GM19351 (cell line): Measurements from ENCODE around the gene RMND5B.
"Not testable (repeated sequence)": the region's sequence is repeated elsewhere in the genome, so short reads cannot be mapped to it uniquely, and the experiment has no call there.

ENCODE experiments used
- ATAC-seq: cut with Tn5 transposase; IDR thresholded peaks from one replicate; pipeline ENCODE4 v1.9.1; 2021; ENCODE audit warnings: mild to moderate bottlenecking, moderate library complexity; ENCODE audit not compliant: unreplicated experiment

Gene RMND5B

DNA sequence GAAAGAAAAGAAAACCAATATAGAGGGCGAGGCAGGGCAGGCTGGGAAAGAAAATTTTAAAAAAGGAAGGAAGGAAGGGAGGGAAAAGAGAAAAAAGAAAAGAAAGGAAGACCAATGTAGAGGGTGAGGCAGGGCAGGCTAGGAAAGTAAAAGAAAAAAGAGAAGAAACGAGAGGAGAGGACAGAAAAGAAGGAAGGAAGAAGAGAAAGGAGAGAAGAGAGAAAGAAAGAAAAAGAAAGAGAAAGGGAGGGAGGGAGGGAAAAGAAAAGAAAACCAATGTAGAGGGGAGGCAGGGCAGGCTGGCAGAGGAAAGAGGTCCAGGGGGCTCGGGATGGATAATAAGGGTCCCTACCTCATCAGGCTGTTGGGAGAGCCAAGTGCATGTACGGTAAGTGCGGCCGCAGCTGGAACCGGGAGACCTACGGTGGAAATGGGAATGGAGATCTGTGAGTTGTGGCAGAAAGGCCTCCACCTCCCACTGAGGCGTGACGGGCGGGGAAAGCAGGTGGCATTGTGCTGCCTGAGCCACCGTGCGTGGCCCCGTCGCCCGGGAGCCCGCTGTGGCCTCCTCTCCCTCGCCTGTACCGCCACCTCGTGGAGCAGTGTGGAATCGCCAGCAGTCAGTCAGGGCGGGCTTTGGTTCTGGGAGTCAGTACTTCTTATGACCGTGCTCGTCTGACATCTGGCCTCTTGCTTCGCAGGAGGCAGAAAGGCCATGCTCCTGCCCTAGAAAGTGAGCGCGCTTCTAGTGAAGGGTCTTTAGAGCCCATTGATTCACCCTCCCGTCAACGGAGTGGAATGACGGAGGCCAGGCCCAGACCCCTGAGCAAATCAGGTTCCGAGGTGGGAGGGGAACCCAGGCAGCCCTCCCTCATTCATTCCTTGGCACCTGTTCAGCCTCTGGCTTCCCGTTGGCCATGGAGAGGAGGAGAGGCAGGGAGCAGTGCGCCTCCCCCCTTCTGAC lies 33.2 kb downstream of the RMND5B start:
- ATAC-seq, result peak; percentile 97

DNA sequence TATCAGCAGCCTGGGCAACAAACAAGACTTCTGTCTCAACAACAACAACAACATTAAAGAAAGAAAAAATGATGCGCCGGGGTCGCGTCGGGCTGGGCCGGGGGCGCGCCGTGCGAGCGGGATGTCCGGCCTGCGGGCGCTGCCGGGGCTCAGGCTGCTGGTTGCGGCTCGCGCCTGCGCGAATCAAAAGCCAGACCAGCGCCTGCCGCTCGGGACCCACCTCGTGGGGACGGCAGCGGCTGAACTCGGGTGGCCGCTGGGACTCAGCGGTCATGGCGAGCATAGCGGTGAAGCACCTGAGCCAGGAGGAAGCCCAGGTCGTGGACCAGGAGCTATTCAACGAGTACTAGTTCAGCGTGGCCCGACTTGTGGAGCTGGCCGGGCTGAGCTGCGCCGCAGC lies 34.8 kb downstream of the RMND5B start:
- no peak for ATAC-seq

DNA sequence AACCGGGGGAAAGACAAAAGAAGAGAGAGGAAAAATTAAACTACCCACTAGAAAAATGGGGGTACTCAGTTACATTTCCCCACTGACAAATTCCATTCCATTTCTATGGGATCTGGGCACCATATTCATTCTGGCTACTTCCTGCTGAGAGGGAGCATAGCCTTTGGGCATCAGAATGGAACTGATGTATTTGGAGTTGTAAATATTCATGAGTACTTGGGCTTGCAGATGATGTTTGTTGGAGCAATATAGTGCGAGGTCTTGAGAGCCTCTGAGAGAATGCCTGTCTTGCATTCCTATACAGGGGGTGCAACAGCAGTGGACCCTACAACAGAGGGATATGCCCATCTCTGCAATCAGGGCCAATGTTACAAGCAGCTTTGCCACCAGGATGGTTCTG lies 39.6 kb downstream of the RMND5B start:
- ATAC-seq, result no peak

DNA sequence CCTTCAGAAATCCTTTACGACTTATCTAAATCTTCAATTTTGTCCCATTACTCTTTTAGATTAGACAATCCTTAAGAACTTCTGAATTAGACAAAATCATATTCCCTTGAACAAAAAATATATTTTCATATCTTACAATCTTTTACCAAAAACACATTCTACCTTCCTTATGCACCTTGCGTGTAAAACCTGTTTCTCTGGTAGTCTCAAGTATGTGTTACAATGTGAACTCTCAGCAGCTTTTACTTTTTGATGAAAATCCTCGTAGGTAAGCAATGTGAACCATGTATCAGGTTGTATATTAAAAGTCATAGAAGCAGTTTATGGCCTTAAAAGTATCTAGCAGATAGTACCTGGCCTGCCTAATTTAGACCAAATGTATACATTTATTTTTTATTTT lies 43.6 kb downstream of the RMND5B start:
- ATAC-seq, result no peak

DNA sequence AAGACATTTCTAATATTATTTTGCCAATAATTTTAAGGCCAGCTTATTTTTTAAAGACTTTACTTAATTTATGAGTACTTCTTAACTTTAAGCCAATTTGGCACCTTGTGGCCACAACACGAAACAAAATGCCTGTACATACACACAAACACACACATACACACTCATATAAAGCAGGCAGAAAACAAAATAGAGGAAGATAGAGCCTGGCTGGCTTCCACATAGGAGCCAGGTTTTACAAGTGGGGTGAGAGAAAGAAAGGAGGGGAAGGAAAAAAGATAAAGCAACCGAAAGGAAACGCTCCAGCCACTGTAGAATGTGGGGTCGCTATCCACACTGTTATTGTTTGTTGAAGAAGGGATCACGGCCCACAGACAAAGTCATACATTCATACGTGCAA lies 46.0 kb downstream of the RMND5B start:
- ATAC-seq, result no peak

DNA sequence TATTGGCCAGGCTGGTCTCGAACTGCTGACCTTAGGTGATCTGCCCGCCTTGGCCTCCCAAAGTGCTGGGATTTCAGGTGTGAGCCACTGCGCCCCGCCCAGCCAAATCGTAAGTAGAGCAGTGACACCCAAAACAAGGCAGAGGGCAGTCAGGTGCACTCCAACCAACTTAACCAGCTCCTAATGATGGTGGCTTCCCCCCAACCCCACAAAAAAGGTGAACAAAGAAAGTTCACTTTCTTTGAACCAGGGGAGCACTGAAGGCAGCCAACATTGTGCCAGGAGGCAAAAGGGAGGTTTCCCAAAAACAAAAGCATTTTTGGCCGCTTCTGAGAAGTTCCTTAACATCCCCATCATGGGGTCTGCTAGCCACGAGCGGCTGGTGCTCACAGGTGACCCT lies 46.8 kb downstream of the RMND5B start:
- no peak for ATAC-seq

DNA sequence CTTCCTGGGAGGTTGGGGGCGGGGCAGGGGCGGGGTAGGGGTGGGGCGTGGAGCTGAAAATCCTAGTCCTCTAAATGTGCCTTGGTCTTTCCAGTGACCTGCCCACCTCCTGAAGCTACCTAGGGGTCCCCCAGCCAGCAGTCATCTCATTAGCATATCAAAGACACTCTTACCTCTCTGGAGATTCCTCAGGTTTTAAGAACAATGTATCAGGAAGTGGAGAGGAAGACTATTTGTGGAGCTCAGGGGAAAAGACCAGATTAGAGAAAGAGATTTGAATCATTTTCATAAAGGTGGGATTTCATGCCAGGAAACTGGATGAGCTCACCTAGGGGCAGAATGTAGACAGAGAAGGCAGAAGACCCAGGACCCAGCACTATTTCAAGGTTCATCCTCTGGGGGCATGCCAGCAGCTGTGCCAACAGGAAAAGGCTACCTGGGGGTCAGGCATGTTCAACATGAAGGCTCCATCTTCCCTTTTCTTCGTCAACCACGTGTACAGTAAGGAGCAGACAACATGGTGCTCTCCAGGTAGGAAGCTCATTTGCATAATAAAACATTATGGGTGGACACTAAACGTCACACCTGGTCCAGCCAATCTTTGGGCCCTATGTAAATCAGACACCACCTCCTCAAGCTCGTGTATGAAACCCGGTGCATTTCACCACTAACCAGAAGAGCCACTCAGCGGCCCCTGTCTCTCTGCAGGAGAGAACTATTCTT lies 49.5 kb downstream of the RMND5B start:
- ATAC-seq, result no peak

DNA sequence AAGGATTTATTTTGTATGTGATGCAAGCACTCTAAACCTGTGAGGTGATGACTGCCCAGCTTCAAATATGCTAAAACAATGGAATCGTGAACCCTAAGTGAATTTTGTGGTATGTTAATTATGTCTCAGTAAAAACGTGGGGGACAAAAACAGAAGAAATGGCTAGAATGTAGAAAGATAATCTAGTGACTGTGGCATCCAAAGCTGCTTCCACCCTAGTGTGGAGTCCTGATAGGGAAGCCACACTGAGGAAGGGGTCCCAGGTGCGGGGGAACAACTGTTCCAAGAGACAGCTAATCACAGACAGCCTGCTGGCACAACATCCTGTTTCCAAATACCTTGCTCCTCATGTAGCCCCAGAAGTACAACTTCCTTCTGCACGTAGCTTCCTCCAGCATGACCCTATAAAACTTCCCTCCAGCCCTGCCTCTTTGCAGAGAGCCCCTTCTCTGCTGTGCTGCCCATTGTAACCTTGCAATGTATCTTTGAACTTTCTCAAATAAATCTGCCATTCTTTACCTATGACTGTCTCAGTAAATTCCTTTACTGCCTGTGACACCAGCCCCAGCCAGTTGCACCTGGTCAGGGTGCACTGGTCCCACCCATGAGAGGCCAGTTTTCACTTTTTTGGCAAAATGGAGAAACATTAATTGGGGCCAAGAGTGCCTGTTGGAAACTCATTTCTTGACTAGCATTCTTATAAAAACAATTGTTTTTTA lies 51.5 kb downstream of the RMND5B start:
- no peak for ATAC-seq

DNA sequence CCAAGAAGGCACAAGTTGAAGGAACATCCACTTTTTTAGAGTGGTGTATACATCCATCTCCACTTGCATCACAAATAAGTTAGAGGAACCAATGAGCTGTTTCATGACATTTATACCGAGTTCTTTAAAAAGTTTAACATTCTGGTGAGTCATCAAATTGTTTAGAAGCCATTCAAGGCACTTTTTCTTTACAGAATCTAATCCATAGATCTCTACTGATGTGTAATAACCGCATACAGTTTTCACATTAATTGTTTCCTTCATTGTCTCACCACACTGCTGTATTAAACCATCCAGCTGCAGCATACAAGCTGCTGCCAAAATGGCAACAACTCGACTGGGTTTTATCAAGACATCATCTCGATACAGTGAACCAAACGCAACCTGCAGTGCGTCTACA lies 55.6 kb downstream of the RMND5B start:
- ATAC-seq, result no peak

DNA sequence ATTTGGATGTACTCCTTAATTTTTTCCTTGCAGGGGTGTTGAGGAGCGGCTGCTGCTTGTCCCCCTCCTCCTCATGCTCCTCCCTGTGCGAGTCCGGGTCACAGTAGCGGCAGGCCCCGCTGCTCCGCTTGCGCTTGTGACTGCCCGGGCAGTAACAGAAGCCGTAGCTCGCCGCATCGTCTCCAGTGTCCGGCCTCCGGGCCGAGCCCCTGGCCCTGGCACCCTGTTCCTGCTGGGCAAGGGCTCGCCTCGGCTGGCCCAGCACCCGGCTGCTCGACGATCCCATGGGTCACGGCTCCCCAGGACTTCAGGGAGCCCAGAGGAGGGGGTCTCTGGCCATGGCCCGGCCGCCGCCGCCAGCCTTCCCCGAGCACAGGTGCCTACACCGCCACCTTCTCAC lies 56.2 kb downstream of the RMND5B start, which contains the start of gene GMCL2:
GMCL2 (minus strand) TSS at position 358 of the 400 bp plus-strand sequence; CDS start at position 286, 72 bp downstream.
- ATAC-seq, result no peak

DNA sequence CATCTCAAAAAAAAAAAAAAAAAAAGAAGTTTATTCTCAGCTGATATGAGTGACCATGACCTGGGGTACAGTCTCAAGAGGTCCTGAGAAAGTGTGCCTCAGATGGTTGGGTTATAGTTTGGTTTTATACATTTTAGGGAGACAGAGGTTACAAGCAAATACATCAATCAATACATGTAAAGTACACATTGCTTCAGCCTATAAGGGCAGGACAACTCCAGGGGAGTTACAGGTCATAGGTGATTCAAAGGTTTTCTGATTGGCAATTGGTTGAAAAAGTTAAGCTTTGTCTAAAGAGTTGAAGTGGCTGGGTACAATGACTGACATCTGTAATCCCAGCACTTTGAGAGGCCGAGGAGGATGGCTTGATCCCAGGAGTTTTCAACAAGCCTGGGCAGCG lies 58.6 kb downstream of the RMND5B start:
- no peak for ATAC-seq

DNA sequence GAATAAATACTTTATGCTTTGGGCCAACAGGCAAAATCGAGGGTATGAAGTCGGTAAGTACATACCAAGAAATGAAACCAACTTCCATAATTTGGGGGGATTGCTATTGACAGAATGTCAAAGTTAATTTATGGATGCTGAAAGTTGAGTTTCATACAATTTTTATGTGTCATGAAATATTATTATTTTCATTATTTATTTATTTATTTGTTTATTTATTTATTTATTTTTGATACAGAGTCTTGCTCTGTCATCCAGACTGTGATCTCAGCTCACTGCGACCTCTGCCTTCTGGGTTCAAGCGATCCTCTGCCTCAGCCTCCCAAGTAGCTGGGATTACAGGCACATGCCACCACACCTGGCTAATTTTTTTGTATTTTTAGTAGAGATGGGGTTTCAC lies 60.8 kb downstream of the RMND5B start:
- ATAC-seq, result no peak

DNA sequence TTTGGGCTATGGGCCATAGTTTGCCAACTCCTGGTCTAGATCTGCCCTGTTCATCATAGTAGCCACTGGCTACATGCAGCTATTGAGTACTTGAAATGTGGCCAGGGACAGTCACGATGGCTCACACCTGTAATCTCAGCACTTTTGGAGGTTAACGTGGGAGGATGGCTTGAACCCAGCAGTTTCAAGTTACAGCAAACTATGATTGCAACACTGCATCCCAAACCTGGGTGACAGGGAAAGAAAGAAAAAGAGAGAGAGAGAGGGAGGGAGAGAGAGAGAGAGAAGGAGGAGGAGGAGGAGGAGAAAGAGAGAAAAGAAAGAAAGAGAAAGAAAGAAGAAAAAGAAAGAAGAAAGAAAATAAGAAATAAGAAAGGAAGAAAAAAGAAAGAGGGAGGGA lies 61.4 kb downstream of the RMND5B start:
- no peak for ATAC-seq

DNA sequence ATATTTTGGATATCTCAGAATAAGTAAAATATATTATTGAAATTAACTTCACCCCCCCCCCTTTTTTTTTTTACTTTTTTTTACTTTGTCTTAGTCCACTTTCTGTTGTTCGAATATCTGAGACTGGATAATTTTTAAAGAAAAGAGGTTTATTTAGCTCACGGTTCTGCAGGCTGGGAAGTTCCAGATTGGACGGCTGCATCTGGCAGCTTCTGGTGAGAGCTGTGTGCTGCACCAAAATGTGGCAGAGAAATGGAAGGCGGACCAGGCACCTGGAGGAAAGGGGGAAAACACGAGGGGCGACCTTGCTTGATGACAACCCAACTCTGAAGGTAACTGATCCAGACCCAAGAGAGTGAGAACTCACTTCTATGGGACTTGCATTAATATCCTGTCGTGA lies 62.0 kb downstream of the RMND5B start:
- no peak for ATAC-seq

DNA sequence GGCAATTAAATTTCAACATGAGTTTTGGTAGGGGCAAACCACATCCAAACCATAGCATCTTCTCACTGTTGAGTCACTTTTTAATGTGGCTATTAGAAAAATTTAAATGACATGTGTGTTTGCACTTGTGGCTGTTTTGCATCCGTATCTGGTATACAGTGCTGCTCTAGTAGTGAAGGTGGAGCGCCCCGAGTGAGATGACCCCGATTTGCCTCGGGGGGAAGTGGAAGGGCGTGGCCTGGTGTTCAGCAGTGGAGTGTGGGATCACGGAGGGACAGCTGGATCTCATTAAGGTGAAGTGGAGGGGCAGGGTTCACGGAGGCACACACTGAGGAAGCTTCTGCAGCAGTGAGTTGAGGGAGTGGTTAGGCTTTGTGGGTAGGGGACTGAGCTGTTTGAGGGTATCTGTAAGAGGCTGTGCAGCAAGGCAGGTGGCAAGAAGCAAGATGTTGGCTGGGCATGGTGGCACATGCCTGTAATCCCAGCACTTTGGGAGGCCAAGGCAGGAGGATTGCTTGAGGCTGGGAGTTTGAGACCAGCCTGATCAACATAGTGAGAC lies 62.5 kb downstream of the RMND5B start:
- ATAC-seq, result no peak

DNA sequence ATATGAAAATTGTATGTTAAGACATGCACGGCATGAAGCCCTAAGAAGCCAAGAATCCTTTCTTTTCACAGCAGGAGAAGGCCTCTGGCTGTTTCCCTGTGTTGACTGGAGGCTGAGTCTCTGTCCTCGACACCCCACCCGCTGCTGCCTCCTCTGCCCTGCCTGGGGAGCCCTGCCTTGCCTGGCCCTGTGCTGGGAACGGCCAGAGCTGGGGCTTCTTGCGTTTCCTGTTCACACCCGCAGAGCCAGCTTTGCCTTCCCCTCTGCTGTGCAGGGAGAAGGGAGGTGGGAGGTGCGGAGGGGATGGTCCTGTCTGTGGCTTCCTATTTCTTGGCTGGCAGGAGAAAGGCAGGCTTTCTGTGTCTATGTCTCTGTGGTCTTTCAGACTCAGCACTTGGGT lies 63.2 kb downstream of the RMND5B start:
- ATAC-seq, result no peak

DNA sequence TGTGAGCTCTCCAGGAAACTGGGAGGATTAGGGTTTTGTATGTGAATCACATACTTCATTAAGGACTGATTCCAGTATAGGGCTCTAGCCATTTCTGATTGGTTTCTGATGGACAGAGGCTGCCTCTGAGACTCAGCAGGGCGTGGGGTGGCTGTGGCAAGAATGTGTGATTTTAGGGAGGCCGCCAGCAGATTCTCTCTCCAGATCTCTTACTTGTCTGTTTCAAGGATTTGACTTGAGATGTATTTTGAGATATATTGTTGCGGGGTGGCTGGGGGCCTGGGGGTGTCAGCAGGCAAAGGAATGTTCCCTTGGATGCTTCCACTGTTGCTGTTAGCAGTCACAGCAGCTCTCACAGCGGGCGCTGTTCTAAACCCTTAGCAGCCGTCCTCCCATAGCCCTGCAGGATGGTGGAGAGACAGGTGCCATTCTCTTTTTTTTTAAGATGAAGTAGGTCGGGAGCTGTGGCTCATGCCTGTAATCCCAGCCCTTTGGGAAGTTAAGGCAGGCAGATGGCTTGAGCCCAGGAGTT lies 65.5 kb downstream of the RMND5B start:
- no peak for ATAC-seq

DNA sequence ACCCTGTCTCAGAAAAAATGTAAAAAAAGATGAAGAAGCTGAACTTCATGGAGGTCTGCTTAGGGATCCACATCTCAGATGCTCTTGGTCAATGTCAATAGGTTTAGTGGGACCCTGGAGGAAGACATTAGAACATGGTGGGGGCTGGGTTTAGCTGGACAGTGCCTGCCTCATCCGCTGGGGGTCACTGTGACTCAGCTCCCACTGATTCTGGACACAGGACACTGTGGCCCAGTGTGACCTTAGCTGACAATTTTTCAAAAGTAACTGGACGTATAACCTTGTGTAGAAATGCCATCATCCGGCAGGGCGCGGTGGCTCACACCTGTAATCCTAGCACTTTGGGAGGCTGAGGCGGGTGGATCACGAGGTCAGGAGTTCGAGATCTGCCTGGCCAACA lies 66.2 kb downstream of the RMND5B start:
- ATAC-seq, result no peak

DNA sequence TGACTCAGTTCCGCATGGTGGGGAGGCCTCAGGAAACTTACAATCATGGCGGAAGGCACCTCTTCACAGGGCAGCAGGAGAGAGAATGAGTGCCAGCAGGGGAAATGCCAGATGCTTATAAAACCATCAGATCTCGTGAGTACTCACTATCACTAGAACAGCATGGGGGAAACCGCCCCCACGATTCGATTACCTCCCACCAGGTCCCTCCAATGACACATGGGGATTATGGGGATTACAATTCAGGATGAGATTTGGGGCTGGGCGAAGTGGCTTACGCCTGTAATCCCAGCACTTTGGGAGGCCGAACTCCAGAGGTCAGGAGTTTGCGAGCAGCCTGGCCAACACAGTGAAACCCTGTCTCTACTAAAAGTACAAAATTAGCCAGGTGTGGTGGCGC lies 67.3 kb downstream of the RMND5B start:
- not testable (repeated sequence) for ATAC-seq

DNA sequence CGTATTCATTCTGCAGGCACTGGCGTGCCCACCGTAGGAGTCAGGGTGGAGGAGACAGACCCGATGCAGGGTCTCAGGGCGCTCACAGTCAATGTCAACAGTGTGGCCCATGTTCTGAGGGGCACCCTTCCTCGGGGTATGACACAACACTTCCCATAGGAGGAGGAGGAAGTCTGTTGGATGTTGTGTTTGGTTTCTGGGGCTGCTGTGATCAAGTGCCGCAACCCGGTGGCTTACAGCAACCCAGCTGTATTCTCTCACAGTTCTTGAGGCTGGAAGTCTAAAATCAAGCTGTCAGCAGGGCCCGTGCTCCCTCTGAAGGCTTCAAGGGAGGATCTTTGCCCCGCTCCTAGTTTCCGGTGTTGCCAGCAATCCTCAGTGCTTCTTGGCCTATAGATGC lies 67.9 kb downstream of the RMND5B start:
- ATAC-seq, result no peak
